NOMO-1 (cell line): ENCODE data around the gene AVPR1B.

Experiments used
- DNase-seq, 2 experiments: peaks; one replicate each; lab custom pipeline; 2025; ENCODE audit not compliant: unreplicated experiment in 2 of 2; lab: John Stamatoyannopoulos, UW

The AVPR1B gene

DNA sequence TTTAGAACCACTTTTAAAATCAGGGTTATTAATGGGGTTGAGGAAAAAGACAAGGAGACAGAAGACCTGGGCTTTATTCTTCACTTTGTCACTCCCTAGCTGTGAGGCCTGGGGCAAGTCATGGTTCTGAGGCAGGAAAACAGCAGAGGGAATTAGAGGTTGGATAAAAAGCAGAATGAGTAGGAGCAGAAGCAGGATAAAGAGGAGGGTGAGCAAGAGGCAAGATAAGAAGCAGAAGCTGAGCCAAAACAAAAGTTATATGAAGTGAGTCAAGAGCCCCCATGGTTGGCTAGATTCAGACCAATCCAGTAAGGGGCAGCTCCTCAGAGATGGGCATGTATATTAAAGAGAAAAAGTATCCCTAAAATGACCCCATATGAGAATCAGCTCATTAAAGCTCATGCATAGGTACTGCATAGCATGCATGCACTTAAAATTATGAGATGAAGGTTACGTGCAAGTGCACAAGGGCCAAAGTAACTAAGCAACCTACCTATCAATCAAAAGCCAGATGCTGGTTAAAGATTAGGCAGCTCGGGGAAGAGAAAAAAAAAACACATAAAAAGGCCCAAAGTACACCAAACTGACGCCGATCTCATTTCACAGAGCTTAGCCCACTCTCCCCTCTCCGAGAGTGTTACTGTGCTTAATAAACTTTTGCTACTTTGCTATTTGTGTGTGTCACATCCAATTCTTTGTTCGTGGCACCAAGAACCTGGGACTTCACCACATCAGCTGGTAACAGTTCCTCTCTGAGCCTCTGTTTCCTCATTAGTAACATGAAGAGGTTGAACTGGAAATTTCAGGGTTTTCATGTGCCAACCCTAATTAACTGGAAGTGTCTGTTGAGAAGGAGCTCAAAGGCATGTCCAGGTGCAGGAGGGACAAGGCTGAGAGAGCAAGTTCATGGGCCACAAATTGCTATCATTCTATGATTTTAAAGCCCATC is 2.2 kb downstream of the AVPR1B start:
- no peak for DNase-seq

DNA sequence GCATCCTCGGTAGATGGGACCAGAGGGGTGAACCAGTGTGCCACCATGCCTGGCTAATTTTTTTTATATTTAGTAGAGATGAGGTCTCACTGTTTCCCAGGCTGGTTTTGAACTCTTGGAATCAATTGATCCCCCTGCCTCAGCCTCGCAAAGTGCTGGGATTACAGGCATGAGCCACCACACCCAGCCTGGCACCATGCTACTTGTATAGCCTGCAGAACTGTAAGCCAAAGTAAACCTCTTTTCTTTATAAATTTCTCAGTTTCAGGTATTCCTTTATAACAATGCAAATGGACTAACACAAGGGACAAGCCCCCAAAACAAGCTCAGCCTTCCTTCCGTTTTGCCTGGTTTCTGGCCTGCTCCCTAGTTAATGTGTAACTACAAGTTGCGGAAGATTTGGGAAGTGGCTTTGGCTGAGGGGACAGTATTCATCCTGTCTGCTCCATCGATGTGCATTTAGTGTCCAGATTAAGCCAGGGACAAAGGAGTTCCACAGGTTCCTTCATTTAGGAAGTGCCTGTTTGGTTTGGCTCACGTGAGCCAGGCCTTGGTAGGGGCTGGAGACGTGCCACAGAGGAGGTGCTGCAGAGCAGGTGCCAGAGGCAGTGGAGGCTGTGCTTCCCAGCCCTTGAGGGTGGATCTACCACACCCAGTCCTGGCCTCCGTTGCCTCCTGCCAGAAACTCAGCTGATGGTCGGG is 4.4 kb downstream of the AVPR1B start:
- no peak for DNase-seq

DNA sequence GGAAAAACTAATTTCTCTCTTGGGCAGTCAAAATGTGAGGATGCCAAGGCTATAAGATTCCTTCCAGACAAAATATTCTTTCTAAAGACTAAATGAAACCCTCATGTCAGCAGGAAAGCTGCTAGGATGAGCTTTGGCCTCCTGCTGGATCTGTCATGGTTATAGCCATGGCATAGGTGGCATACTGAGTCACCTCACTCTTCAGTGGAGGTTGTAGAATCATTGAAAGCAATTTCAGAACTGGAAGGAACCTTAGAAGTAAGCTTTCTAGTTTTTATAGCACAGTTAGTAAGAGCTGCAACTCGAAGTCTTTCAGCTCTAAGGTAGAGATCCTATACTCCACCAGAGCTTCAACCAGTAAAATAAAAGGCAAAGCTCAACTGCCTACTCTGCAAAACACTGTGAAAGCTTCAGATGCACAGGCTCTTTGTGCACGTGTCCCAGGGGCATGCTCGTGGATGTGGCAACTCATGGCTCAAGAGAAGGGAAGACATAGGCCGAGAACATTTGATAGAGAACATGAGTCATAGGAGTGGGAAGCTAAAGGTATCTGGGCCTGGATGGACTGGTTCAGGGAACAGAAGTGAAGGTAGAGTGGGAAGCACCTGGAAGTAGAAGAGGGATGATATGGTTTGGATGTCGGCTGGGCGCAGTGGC is 5.8 kb downstream of the AVPR1B start:
- no peak for DNase-seq

DNA sequence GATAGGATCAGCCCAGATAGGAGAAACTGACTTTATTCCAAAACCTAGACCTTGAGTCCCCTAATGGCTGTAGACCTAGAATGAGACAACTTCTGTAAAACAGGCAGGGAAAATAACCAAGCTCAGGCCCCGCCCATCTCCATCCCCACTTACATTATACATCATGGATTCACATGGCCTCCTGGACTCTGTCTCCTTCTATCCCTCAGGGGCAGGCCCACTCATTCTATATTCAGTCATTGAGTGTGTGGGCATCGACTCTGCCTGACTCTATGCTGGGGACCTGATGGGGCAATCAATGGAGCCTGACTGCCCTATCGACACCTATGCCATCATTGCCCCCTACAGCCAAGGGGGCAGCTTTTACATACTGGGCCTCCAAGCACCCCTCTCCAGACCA is 6.4 kb downstream of the AVPR1B start:
- no peak for DNase-seq

DNA sequence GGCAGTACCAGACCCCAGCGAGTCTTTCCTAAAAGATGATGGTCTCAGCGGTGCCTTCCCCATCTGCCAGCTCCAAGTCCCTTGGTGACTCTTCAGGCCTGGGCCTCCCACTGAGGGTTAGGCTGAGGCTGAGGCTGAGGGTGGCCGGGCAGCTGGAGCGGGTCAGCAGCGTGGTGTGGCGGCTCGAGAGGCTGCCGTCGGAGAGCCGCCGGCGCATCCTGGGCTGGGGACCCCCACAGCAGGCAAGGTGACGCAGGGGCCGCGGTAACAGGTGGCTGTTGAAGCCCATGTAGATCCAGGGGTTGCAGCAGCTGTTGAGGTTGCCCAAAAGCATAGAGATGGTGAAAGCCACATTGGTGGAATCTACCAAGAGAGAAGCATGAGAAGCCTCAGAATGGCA is 7.0 kb downstream of the AVPR1B start:
- DNase-seq, result no peak

DNA sequence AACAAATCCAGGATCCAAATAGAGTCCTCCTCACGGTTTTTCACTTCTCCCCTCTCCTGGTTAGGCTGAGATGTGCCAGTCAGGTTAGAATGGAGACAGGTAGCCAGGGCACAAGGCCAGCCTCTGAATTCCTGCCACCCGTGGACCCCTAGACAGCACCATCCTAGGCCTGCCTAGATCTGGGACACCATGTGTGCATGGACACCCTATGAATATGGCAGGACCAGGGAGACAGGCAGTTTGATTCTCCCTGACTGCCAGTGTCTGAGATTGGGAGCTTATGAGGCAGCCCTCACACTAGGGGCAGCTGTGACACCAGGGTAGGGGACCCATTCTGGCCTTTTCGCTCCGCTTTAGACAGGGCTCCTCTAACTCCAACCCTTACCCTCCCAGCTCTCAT is 7.5 kb downstream of the AVPR1B start:
- DNase-seq, result no peak

DNA sequence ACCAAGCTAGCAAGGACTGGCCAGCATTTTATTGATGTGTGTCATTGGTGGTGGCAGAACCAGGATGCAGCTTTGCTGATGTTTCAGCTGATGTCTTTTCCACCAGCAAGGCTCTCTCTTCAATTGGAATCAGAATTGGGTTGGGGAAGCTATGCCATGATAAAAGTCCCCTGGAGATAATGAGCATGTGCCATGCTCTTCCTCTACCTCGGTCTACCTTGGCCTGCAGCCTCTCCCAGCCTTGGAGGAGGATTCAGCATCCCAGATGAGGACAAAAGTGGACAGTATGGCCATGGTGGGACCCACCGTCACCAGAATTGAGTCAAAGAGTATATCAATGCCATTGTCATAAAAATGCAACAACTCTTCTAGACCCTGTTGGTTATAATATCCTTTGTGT is 8.6 kb downstream of the AVPR1B start:
- no peak for DNase-seq

DNA sequence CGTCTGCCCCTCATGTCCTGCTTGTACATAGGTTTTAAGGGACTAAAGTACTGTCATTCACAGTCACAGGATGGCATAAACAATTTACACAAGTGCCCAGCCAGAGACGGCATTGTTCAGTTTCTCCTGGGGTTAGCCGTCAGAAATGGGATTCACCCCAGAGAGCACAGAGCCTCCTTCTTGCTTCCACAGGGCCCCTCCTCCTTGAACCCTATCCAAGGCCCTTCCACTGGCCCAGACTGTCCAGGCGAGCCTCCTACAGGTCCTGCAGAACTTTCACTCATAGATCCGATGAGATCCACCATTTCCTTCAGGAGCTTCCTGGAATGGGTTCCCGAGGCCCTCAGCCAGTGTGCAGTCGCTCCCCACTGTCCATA is 10.0 kb downstream of the AVPR1B start:
- DNase-seq, result no peak

DNA sequence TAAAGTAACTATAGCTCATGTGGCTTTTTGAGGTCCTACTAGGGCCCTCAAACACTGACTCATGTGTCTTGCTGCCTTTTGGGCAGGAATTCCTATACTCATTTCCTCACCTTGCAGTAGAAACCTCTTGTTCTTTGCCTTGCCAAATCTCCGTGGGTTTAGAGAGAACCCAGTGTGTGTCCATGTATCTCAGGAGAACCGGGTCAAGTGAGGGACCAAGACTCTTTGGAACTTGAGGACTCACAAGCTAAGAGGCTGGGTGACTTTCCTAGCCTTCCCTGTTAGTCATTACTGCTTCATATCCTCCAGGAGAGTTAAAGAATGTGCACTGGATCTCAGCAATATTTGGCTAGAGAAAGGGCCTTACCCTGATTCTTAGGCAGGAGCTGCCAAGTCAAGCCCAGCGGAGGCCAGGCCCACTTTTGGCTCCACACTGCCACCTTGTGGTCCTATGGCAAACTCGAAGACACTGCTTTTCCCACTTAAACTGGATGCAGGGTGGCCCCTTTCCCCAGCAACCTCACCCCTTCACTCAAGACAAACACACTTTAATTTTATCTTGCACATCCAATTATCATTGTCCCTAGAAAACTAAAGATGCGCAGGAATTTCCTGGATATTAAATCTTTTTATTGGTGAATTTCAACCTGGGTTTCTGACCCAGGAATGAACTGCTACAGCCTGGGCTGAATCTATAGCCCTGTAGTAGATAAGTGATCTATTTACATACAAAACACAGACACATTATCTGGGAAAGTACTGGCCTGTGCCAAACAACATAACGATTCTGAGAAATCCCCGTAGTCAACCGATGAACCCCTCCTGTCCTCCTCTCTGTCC is 10.6 kb downstream of the AVPR1B start:
- peak; percentile 83 to 84 for DNase-seq

DNA sequence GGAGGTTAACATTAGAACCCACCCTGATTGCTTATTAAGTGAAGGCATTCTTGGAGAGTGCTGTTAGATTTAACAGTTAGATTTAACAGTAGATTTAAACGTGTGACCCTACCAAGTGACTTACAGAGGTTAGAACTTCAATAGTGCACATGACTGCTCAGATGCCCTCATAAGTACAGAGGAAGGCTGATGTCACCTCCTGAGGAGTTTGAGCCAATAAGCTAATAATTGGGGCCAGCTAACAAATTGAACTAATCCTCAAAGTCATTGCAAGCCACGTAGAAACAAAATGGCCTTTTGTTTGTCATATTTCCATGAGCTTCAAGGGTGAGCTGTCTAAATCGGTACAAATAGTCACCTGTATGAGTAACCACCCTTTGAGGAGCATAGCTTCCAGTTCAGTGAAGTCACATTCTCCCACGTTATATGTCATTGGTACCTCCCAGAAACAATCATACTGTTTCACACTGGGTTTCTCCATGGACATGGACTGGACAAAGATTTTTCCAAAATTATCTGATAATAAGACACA is 11.7 kb downstream of the AVPR1B start:
- DNase-seq, result no peak

DNA sequence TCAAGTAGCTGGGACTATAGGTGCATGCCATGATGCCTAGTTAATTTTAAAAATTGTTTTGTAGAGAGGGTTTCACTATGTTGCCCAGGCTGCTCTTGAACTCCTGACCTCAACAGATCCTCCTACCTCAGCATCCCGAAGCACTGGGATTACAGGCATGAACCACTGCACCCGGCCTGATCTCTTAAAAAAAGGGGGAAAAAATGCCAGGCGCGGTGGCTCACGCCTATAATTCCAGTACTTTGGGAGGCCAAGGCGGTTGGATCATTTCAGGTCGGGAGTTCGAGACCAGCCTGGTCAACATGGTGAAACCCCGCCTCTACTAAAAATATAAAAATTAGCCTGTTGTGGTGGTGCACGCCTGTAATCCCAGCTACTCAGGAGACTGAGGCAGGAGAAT is 13.2 kb downstream of the AVPR1B start:
- DNase-seq, result no peak

DNA sequence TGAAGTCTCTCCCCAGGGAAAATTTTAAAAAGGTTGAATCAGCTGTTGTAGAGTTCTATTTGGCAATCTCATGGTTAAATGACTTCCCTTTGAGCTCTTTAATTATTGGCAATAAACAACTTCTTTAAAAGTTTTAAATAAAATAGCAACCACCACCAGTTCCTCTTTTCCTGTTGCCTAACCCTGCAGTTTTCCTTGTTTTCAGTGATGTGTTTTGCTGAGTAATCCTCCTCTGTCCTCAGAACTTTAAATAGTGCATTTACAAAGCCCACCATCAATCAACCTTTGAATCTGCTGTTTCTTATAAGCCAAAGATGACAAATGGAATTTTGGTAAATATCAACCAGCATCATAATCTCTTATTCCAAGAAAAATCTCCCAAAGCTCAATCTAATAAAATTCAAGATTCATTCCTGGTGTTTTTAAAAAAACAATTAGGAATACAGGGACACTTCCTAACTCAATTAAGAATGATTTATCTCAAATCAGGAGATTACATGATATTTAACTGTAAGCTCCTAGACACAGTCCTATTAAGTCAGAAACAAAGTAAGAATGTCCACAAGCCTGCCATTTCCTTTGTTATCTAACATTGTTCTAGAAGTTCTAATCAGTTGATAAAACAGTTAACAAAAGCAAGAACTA is 14.8 kb downstream of the AVPR1B start:
- DNase-seq, result peak; percentile 73 to 96

DNA sequence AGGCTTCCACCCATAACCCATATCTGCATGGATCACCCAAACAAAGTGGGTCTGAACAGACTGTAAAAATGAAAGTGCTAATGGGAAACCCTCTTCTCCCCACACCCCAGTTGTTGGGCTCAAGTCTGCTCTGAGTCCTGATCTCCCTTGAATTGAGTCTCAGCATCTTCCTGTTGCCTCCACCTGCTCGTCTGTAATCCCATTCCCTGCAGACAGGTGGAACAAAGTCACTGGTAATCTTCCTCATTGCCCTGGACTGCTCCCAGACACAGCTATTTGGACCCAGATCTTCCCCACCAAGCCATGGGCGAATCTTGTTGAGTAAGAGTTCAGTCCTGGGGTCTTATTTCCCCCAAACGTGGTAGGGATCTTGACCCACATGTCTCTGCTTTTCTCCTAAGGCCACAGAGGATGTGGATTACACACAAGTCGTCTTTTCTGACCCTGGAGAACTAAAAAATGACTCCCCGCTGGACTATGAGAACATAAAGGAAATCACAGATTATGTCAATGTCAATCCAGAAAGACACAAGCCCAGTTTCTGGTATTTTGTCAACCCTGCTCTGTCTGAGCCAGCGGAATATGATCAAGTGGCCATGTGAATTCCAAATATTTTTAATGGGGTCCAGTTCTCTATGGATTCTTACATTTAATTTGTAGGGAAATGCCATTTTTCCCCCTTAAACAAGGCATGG is 15.7 kb downstream of the AVPR1B start:
- DNase-seq, result no peak

DNA sequence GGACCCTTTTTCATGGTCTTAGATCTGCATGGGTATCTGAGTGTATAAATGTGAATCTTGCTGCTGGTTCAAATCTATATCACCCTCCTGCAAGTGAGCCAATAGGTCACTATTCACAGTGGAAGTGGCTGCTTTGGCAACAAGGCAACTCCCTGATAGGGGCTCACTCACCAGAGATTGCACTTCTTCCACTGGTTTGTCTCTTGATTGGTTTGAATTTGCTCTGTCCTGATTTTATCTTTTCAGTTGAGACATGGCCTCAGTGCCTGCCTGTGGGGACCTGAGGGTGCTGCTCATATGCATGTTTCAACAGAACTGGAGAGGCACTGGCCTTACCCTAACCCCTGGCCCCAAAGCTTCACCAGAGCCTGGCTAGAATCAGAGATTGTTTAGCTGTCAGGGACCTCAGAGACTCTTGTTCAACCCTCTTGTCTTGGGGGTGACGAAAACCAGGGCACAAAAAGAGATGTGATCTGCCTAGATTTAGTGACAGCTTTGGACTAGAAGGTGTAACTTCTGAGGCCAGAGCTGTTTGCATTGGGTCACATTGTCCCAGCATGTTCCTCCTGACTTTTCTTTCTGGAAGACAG is 16.9 kb downstream of the AVPR1B start:
- DNase-seq, result no peak

DNA sequence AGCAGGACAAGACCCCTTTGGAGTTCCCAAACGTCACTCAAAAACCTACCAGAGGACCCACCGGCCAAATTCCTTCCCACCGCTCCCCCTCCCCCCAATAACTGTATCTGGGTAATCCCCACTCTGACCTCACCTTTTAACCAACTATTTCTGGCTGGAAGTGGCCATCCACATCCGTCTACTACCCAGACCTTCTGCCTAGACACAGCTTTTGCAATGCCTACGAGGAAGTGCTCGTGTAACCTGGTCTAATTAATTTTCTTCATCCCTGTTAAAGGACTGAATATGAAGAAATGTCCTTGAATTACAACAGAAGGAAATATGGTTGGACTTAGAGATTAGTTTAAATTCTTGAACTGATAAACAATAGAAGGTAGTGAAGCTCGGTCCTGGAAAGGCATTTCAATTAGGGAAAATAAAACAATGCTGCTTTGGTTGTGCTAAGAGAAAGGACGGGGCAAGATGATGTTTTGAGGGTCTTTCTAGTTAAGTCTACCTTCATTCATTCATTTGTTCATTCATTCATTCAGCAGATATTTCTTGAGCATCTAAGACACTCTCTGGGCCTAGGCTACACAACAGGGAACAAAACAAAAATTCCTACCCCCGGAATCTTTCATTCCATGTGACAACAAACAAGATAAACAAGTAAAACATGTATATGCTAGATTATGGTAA is 18.8 kb downstream of the AVPR1B start:
- peak; percentile 67 to 72 for DNase-seq

DNA sequence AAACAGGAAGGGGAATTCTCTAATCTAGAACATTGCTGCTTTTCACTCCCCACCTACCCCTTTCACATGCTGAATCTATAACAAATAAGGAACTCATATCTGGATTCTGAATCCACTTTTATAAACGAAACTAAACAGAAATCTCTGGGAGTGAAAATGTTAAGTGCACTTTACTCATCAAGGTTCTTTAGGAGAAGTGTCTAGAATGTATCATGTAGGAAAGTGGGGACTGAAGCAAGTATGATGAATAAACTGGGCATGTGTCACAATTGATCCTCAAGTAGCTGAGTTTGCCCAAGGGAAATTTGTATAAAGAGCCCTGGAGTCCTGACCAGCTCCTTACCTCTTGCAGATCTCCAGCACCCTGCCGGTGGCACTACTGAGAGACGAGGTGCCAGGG is 19.8 kb downstream of the AVPR1B start:
- DNase-seq, result no peak

DNA sequence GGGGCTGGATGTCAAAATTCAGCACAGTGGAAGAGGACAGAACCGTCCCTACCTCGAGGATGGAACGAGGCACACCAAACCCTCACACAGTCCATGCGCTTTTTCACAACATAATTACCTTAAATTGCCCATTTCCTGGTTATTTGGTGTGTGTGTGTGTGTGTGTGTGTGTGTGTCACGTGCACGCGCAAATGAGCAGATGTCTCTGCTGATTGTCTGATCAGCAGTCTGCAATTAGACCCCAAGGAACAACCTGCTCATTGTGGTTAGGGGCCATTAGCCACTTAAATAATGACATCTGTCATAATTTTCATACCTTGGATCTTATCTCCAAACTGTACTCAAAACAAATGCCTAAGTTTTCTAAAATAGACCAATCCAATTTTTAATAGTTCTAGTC is 23.2 kb downstream of the AVPR1B start:
- DNase-seq, result peak; percentile 78 to 90

DNA sequence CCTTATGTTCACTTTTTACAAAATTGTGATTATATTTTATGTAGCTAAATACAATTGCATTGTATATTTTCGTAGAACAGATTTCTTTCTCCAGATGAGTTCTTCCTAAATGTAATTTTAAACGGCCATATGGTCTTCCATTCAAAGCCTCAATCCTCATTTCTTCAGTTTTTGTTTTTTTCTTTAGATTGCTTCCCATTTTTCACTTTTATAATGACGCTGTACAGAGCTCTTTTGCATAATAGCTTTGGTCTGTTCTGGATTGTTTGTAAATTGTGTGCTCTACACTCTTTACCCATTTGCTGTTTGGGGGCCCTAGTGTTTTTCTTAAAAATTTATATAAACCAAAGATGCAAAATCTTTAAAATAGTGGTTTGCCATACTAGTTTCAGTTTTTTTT is 27.8 kb downstream of the AVPR1B start:
- DNase-seq, result peak in 1 of 2 experiments; percentile 23
